Astrocyte of the spinal cord (primary cell): Measurements from ENCODE around the gene KRTAP10-12.

ENCODE experiments used
- DNase-seq: peaks from one replicate; pipeline ENCODE4 v3.0.0; 2011; ENCODE audit warnings: low read depth, low spot score
- H3K4me3 ChIP-seq: 2 replicates; pipeline ENCODE4 v1.5.1; 2011; ENCODE audit warnings: low read depth, mild to moderate bottlenecking, low read length, moderate library complexity
- in situ Hi-C: cut with HindIII; loops from 2 replicates; pipeline ENCODE4 v1.10.0; 2017; ENCODE audit warnings: low sequenced_read_pairs
- TF ChIP-seq, protein P1 (sequence below): IDR thresholded peaks from 2 replicates; pipeline ENCODE4 v1.5.1; 2012; ENCODE audit warnings: low read depth, mild to moderate bottlenecking, low read length, inconsistent platforms

KRTAP10-12 gene

DNA sequence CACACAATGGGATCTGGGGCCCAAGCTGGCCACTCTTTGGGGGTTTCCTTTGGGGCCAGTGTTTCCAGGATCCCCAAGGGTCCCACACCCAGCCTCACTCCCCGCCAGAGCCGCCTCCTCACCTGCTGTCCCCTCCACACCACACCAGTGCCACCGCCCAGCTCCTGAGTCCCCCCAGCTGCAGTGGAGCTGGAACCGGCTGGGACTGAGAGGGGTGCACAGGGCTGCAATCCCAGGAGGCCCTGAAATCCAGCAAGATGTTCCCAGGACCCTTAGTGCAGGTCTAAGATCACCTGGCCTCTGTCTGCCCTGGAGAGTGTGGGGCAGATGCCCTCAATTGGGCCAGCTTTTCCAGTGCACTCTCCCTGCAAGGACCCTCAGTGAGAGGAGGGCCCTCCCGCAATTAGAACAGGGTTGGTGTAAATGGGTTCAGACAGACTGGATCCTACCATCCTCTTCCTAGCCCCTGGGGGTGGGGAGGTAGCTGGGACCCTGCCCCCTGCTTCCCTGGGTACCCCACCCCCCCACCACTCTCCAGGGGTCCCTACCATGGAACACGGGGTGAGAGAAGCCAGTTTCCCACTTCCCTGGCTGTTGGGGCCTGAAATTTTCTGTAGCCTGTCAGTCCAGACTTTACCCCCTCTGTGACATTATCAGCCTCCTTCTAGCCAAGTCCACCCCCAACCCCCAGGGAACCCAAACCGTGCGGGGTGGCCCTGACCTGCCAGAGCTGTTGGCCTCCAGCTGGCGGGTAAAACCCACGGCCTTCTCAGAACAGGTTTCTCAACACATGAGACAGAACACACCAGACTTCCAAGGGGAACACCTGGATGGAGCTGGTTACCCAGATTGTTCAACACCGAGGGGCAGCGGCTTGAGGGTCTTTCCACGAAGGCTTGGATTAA lies 7.0 kb downstream of the KRTAP10-12 start:
- no peak for DNase-seq
- in situ Hi-C loops = no loop called here
- TF ChIP-seq, protein P1, sequence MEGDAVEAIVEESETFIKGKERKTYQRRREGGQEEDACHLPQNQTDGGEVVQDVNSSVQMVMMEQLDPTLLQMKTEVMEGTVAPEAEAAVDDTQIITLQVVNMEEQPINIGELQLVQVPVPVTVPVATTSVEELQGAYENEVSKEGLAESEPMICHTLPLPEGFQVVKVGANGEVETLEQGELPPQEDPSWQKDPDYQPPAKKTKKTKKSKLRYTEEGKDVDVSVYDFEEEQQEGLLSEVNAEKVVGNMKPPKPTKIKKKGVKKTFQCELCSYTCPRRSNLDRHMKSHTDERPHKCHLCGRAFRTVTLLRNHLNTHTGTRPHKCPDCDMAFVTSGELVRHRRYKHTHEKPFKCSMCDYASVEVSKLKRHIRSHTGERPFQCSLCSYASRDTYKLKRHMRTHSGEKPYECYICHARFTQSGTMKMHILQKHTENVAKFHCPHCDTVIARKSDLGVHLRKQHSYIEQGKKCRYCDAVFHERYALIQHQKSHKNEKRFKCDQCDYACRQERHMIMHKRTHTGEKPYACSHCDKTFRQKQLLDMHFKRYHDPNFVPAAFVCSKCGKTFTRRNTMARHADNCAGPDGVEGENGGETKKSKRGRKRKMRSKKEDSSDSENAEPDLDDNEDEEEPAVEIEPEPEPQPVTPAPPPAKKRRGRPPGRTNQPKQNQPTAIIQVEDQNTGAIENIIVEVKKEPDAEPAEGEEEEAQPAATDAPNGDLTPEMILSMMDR = no peak
- H3K4me3 ChIP-seq = no peak overlapping the region

DNA sequence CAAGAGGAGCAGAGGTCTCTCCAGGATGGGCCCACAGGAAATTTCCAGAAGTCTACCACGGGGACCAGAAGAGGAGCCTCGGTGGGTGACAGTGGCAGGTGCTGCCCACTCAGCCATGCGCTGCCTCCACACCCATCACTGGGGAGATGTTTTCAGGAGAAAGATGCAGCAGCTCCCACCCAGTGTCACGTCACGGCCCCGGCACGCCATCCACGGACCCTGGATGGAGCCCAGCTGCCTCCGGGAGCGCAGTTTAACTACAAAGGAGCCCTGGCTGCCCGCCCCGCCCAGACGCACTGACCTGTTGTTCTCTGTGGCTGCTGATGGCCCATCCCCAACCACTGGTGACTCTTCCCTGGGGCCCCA lies 7.6 kb downstream of the KRTAP10-12 start:
- DNase-seq = no peak
- H3K4me3 ChIP-seq = no peak overlapping the region
- in situ Hi-C loops = no loop called here
- TF ChIP-seq, protein P1 = no peak

DNA sequence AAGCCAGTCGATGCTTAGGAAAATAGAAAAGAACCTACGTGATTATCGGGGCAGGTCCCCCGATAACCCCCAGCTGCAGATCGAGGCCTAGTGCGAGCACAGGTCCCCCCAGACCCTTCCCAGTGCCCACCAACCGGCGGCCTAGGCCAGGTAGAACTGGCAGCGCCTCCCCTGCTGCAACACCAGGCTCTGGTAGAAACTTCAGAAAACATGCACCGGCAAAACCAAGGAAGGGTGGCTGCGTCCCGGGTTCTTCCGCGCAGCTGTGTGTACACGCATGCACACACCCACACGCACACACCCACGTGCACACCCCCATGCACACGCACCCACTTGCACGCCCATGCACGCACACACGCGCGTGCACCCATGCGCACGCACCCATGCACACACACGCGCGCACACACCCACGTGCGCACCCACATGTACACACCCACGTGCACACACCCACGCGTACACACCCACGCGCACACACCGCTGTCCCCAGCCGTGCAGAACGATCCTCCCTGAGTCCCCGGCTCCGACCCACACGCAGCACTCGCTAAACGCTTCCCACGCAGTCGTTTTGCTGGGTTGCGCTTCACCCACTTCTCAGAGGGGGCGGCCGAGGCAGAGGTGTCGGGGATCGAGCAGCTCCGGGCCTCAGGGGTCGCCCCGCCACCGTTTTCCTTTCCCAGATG lies 9.2 kb downstream of the KRTAP10-12 start:
- H3K4me3 ChIP-seq = no peak overlapping the region
- in situ Hi-C loops = no loop called here
- DNase-seq = no peak
- TF ChIP-seq, protein P1 = no peak

DNA sequence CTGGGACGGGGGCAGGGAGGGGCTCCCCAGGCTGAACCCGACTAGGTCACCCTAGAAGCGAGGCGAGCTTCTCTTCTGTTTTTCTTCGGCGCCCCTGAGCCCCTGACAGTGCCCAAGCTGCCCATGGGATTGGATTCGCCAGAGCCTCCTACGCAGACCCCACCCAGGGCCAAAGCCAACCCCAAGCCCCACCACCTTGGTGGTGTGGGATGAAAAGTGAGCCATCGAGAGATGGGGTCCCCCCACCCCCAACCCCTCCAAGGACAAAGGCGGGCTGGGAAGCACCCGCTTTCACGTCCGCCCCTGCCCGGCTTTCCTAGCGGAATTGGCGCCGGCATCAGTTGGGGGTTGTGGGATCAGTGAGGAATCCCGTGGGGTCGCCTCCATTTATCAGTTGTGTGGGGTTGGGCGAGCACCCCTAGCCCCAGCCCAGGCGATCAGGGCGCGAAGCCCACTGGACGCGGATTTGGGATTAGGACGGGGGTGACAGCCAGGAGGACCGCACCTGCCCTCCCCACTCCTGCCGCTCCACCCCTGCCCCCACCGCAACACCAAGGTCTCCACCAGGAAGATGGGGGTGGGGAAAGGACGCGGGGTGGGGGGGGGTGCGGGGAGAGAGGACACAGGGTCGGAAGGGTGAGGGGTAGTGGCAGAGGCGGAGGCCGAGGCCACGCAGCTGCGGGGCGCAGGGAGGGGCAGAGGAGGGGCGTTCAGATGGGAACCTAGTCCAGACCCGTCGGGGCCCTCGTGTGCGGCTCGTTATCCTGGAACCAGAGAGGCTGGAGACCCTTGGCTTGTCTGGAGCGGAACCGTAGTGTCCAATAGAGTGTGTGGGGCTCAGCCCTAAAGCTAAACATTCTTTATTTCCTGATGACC lies 10.0 kb downstream of the KRTAP10-12 start:
- no peak for DNase-seq
- no peak overlapping the region for H3K4me3 ChIP-seq
- in situ Hi-C loops = no loop called here
- TF ChIP-seq, protein P1 = no peak

DNA sequence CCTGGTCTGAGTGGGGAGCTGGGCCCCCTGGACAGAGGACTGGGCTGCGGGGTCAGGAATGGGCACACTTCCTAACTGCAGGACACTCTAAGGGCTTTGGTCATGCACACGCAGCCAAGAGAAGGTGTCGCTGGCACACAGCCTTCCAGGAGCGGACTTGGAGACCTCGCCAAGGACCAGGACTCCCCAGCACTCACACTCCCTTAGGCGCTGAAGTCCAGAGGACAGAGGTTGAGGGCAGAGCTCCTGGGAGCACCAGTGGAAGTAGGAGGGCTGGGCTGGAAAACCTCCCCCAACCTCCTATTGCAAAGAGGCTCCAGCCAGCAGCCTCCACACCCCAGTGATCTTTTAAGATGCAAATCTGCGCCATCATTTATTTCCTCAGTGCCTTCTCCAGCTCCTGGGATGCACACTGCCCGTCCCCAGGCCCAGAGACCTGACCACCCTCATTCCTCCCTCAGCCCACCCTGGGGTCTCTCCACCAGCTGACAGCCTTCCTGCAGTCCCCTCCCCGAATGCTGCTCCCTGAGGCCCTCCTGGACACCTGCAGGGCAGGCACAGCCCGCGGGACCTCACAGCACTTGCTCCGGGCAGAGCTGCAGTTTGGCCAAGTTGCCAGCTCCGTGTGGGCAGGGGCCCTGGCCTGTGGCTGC lies 11.4 kb downstream of the KRTAP10-12 start:
- H3K4me3 ChIP-seq = no peak overlapping the region
- TF ChIP-seq, protein P1 = no peak
- in situ Hi-C loops = no loop called here

More for the DNA sequence above, 11.4 kb downstream of the KRTAP10-12 start:
- DNase-seq = no peak
